DMS114 treated with DMSO at 0.1 percent for 48 hours (cell line): ENCODE data around the gene SLC25A40.

Source experiments
- DNase-seq: peaks from one replicate; lab custom pipeline; 2025; ENCODE audit not compliant: unreplicated experiment; lab: John Stamatoyannopoulos, UW

Gene SLC25A40

DNA sequence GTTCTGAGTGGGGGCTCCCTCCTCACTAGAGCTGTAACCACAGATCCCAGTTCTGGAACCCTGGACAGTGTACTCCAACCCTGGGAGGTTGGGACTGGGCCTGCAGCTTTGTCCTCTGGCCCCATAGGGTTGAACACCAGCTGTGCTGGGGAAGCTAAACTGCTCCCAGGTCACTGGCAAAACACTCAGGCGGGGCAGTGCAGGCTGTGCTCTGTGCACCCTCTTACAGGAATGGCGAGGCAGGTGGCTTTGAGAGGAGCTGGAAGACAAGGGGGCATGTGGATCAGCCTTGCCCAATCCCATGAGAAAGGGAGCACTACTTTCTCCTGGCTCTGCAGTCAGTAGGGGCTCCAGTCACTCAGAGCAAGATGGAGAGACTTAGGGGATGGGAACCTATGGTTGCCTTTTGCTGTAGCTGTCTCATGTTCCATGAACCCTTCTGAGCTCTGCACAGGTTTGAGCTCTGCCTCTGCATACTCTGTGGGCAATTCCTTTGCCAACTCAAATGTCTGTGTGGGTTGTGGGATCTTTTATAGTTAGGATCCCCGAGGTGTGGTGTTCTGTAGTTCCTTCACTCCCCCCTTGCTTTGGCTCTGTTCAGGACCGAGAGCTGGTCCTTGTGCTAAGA lies 90.7 kb downstream of the SLC25A40 start:
- DNase-seq = no peak

DNA sequence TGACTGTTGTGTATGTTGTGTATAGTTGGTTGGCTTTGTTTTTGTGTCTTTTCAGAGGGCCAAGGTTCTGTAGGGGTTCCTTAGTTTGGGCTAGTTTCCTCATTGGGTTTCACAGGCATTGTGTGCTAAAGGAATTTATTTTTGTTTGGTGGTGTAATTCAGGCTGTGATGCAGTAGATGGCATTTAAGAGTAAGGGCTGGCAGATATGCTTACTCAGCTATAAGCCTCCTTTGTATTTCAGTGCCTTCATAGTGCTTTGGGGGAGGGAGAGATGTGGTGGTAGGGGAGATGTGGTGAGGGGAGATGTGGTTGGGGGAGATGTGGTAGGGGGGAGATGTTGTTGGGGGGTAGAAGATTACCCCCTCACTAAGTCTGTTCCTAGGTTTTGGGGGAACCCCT lies 91.7 kb downstream of the SLC25A40 start:
- DNase-seq = no peak
